ENCODE results near the gene CLCA1.

DNA sequence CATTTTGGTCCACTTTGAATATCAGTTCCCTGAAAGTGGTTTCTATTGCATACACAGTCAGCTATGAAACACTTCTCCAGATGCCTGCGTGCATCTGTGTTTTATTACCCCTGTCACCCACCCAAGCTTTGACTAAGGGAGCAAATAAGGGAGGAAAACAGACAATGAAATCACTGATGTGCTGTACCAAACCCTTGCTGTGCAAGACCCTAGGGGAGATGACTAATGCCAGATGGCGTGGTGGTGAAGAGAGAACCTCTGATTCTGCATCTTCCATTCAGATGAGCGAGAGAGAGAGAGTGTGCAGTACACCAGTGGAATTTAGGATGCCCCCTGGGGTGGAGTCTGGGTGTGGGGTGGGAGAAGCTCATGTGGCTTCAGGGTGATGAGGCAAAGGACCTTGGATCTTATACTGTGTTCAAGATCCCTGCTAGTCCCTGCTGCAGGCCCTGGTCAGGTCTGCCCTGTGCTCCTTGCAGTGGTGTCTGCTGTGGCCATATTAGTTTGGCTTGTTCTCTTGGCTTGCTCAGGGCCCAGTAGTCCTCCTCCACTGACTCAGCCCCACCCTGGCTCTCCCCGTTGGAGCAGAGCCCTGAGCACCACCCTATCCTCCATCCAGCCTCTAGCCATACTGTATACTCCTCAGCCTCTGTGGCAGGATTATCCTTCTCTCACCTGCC is 18.5 kb downstream of the CLCA1 start:
- TF ChIP-seq PHF8 (IDR thresholded peaks at IDR 0.05; ENCODE audit: borderline replicate concordance, low read depth) (no peak), MAX (IDR thresholded peaks at IDR 0.05) (no peak), EP300 (IDR thresholded peaks at IDR 0.05) (no peak)

Data from A549 (cell line).